ENCODE measurements around the gene CCND1. TPM values are rescaled to one million over a fixed set of nuclear protein-coding genes. Genes with fewer than 3 reads are reported as not detected.
A peak's percentile ranks its signal among the peaks of the same experiment; 100 is the strongest.

CCND1 gene
- total and polyA plus RNA-seq, 10 donors = 4.3 to 96.6 (median 59.0) TPM

DNA sequence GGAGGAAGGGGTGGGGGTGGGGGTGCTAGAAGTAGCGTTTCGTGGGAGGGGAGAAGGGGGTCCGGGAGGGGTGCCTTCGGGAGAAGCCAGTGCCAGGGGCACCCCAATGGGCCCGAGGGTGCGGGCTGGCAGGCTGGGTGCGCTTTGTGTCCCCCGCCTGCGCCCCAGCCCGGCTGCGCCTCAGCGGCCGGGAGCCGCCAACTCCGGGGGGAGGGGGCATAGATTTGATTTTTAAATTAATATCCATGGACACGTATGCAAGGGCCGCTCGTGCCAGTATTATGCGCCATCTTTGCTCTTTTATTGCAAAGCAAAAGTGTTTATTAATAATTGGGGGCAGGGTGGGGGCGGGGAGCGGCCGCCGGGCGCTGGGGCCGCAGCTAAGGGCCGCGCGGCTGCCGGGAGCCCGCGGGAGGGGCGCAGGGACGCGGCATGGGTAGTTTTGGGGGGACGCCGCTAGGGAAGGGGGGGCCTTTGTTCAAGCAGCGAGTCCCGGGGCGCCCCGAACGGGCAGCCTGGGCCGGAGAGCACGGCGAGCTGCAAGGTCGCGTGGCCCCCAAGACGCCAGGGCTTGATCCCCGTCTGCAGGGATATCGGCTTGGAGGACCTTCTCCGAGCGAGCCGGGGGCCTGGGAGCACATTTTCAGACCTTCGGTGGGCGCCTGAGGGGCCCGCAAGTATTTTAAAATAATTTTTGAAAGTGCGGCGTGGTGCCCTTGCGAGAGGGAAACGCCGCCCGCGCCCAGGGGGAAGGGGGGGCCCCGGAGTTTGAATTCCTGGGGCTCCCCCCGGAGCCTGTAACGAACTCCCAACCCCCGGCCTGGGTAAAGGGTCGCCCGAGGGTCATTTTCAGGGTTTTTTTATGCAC, 959 bp downstream of the CCND1 start:
- H3K9me3 ChIP-seq = no peaks in the 10 kb centered on the region
- peaks cover 43 to 98% (median 72%) of the 10 kb centered on the region in 6 donors for H3K4me1 ChIP-seq
- peaks cover 0 to 37% (median 1%) of the 10 kb centered on the region in 6 donors for H3K36me3 ChIP-seq
- WGBS, 5 donors = 1 to 2% (median 1%) methylated on average over 50 to 68 of the region's 68 CpGs
- intact Hi-C loops (cut with DNase I; ENCODE audit: low total_unique reads) = loop anchor here (2.0 to 5.0 kb wide), 2 partner anchors 350 to 541 kb away; partner anchors contain the start of gene MYEOV
- H3K27me3 ChIP-seq (replicated peaks in 1 of 7) = peaks cover 0 to 72% (median 40%) of the 10 kb centered on the region in 7 donors
- peak; percentile 79 for DNase-seq
- H3K27ac ChIP-seq = peak overlapping the region; percentile 66 to 89 (median 86)
- no peak for TF ChIP-seq POLR2AphosphoS5 (IDR thresholded peaks at IDR 0.05)
- H3K4me3 ChIP-seq = peak overlapping the region; percentile 68 to 99 (median 92)

DNA sequence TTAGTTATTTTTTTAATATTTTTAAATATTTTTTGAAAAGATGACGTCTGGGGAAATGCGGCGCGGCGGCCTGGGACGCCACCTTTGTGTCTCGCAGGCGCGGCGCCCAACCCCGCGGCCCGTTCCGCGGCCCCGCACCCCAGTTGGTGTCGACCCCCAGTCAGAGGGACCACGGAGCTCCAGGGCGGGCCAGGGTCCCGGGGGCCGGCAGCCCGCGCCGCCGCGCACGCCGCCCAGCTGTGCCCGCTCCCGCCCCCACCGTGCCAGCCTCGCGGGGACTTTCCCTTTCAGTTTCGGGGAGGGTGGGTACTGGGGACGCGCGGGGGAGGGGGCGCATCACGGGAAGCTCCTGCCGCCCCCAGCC, 1.6 kb downstream of the CCND1 start:
- Histone ChIP-seq H3K36me3 (peaks cover 0 to 43% (median 1%) of the 10 kb centered on the region in 6 donors), H3K27me3 (replicated peaks in 1 of 7) (peaks cover 0 to 66% (median 34%) of the 10 kb centered on the region in 7 donors), H3K4me1 (peaks cover 40 to 98% (median 70%) of the 10 kb centered on the region in 6 donors), H3K9me3 (no peaks in the 10 kb centered on the region), H3K27ac (peak overlapping the region; percentile 66 to 89 (median 86)), H3K4me3 (peak overlapping the region; percentile 68 to 99 (median 92))
- peak in 2 of 3 donors; percentile 9 to 35 for TF ChIP-seq POLR2AphosphoS5 (IDR thresholded peaks at IDR 0.05)
- no peak for TF ChIP-seq POLR2A (IDR thresholded peaks at IDR 0.05)
- intact Hi-C loops (cut with DNase I; ENCODE audit: low total_unique reads) = loop anchor here (2.0 to 5.0 kb wide), 2 partner anchors 350 to 542 kb away; partner anchors contain the start of gene MYEOV
- 0 to 1% (median 0%) methylated on average over 6 to 40 of the region's 40 CpGs for WGBS, 5 donors
- peak; percentile 90 for DNase-seq

DNA sequence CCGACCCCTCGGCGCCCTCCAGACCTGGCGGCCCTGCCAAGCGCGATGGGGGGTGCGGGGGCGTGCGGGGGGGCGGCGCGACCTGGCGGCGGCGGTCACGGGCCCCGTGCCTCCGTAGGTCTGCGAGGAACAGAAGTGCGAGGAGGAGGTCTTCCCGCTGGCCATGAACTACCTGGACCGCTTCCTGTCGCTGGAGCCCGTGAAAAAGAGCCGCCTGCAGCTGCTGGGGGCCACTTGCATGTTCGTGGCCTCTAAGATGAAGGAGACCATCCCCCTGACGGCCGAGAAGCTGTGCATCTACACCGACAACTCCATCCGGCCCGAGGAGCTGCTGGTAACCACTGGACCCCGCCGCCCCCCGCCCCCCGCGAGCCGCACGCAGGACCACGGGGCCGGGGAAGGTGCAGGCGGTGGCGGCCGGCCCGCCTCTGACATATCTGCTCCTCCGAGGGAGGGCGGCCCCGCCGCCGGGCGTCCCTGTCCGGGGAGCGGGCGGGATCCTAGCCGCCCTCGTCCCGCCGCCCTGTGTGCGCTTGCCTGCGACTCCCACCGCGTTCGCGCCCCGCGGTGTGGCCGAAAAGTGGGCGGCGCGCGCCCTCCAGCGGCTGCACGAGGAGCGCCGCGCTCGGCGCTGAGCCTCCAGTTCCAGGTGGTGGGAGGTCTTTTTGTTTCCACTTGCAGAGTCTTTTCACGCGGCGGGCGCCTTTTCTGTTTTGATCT, 2.1 kb downstream of the CCND1 start:
- peak; percentile 96 for DNase-seq
- Histone ChIP-seq H3K36me3 (peaks cover 0 to 48% (median 2%) of the 10 kb centered on the region in 6 donors), H3K9me3 (no peaks in the 10 kb centered on the region), H3K4me3 (peak overlapping the region; percentile 68 to 99 (median 92)), H3K27ac (peak overlapping the region; percentile 66 to 89 (median 86)), H3K27me3 (replicated peaks in 1 of 7) (peaks cover 0 to 60% (median 28%) of the 10 kb centered on the region in 7 donors), H3K4me1 (peaks cover 40 to 98% (median 70%) of the 10 kb centered on the region in 6 donors)
- intact Hi-C loops (cut with DNase I; ENCODE audit: low total_unique reads) = loop anchor here (2.0 to 5.0 kb wide), 2 partner anchors 351 to 542 kb away; partner anchors contain the start of gene MYEOV
- TF ChIP-seq, protein P1, sequence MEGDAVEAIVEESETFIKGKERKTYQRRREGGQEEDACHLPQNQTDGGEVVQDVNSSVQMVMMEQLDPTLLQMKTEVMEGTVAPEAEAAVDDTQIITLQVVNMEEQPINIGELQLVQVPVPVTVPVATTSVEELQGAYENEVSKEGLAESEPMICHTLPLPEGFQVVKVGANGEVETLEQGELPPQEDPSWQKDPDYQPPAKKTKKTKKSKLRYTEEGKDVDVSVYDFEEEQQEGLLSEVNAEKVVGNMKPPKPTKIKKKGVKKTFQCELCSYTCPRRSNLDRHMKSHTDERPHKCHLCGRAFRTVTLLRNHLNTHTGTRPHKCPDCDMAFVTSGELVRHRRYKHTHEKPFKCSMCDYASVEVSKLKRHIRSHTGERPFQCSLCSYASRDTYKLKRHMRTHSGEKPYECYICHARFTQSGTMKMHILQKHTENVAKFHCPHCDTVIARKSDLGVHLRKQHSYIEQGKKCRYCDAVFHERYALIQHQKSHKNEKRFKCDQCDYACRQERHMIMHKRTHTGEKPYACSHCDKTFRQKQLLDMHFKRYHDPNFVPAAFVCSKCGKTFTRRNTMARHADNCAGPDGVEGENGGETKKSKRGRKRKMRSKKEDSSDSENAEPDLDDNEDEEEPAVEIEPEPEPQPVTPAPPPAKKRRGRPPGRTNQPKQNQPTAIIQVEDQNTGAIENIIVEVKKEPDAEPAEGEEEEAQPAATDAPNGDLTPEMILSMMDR (IDR thresholded peaks at IDR 0.05 in 8 of 11, conservative IDR thresholded peaks at IDR 0.05 in 3 of 11) = peak; percentile 70 to 98 (median 95)
- TF ChIP-seq POLR2A (IDR thresholded peaks at IDR 0.05) (no peak), POLR2AphosphoS5 (IDR thresholded peaks at IDR 0.05) (peak; percentile 64 to 80 (median 78))
- WGBS, 5 donors = 1% methylated on average over 38 to 81 of the region's 81 CpGs

DNA sequence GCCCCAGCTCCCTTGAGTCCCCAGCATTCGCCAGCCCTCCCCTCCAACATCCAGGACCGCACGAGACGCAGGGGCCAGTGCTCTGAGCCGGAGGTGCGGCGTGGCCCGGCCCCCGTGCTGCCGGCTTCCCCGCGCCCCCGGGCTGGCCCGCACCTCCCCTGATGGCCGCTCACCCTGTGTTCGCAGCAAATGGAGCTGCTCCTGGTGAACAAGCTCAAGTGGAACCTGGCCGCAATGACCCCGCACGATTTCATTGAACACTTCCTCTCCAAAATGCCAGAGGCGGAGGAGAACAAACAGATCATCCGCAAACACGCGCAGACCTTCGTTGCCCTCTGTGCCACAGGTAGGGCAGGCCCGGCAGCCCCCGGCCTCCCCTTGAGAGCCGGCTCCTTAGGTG, 2.7 kb downstream of the CCND1 start:
- no peaks in the 10 kb centered on the region for H3K9me3 ChIP-seq
- H3K4me3 ChIP-seq = peak overlapping the region in 6 of 8 donors; percentile 3 to 99 (median 96)
- H3K36me3 ChIP-seq = peaks cover 0 to 54% (median 4%) of the 10 kb centered on the region in 6 donors
- H3K27ac ChIP-seq = peak overlapping the region in 1 of 8 donors; percentile 89
- TF ChIP-seq, protein P1 (IDR thresholded peaks at IDR 0.05 in 8 of 11, conservative IDR thresholded peaks at IDR 0.05 in 3 of 11) = peak in 6 of 11 experiments; percentile 28 to 66 (median 46)
- no peak for TF ChIP-seq POLR2AphosphoS5 (IDR thresholded peaks at IDR 0.05)
- DNase-seq = no peak
- peaks cover 35 to 98% (median 68%) of the 10 kb centered on the region in 6 donors for H3K4me1 ChIP-seq
- WGBS, 5 donors = 64 to 77% (median 68%) methylated on average over 26 to 27 of the region's 27 CpGs
- peaks cover 0 to 55% (median 22%) of the 10 kb centered on the region in 7 donors for H3K27me3 ChIP-seq (replicated peaks in 1 of 7)
- intact Hi-C loops (cut with DNase I; ENCODE audit: low total_unique reads) = loop anchor here (2.0 to 5.0 kb wide), 2 partner anchors 351 to 543 kb away; partner anchors contain the start of gene MYEOV
